HepG2 (cell line): ENCODE results near the gene MAPK13. TPM values are rescaled to one million over a fixed set of nuclear protein-coding genes. Genes with fewer than 3 reads are reported as not detected.
A peak's percentile ranks its signal among the peaks of the same experiment; 100 is the strongest.

ENCODE experiments used
- ATAC-seq: fragments of 200-7000 bp; cut with Tn5 transposase; 3 replicates; pipeline ENCODE4 v1.9.1; 2020; ENCODE audit warnings: mild to moderate bottlenecking, moderate library complexity
- BruUV-seq: library from RNA; stranded (reverse); fragments of 400-500 nt; replicated peaks from 2 replicates; lab custom pipeline; 2021; lab: Mats Ljungman, UMichigan
- CTCF ChIA-PET: fragments of 300-600 bp; formaldehyde crosslinking; extraction: SDS; loops from one replicate; lab custom pipeline; 2021; ENCODE audit warnings: low total read pairs, inconsistent platforms, low intra/inter-chr PET ratio; lab: Yijun Ruan, JAX
- POLR2A ChIA-PET: fragments of 350-600 bp; sonication (Branson Sonifier 250); formaldehyde crosslinking; loops from one replicate; lab custom pipeline; 2020; ENCODE audit warnings: antibody characterized with exemption, inconsistent platforms; lab: Yijun Ruan, JAX
- DNase-seq: peaks from one replicate; pipeline ENCODE4 v3.0.0-alpha.2; 2015; ENCODE audit warnings: low spot score
- FAIRE-seq: peaks from 3 replicates; lab custom pipeline; 2011; peaks lifted over from hg19 to GRCh38; lab: Jason Lieb, UNC
- H2AFZ ChIP-seq: one replicate; pipeline ENCODE4 v1.6.1; 2011; ENCODE audit warnings: low read length, inconsistent platforms
- H3K27ac ChIP-seq: fragments of 300-600 bp; 3 replicates; pipeline ENCODE4 v1.8.0; 2011; ENCODE audit warnings: mixed run types, mild to moderate bottlenecking, mixed read lengths, low read length, inconsistent platforms; ENCODE audit not compliant: insufficient read depth; ENCODE audit errors: extremely low read length
- H3K27me3 ChIP-seq, 2 experiments: fragments of 200-600 bp in 1 of 2; 2 replicates in 1 of 2; 3 replicates in 1 of 2; pipeline versions ENCODE4 v1.6.0 to v1.8.0; 2011; ENCODE audit warnings: low read length in 2 of 2, mild to moderate bottlenecking in 2 of 2, moderate library complexity in 2 of 2, inconsistent platforms in 1 of 2; ENCODE audit not compliant: insufficient read depth in 2 of 2, control insufficient read depth in 1 of 2
- H3K36me3 ChIP-seq, 2 experiments: fragments of 200-600 bp in 1 of 2; replicated peaks in 1 of 2; 2 replicates in 1 of 2; 3 replicates in 1 of 2; pipeline versions ENCODE4 v1.5.1 to v1.8.0; 2011; ENCODE audit warnings: low read length in 2 of 2, inconsistent platforms in 1 of 2; ENCODE audit not compliant: insufficient read depth in 2 of 2, control insufficient read depth in 1 of 2
- H3K4me1 ChIP-seq: 2 replicates; pipeline ENCODE4 v1.5.1; 2012; ENCODE audit warnings: low read length, inconsistent platforms; ENCODE audit not compliant: insufficient read depth
- H3K4me2 ChIP-seq: 2 replicates; pipeline ENCODE4 v1.6.0; 2011; ENCODE audit warnings: low read depth, low read length, inconsistent platforms
- H3K4me3 ChIP-seq, 3 experiments: fragments of 200-600 bp in 1 of 3; sonication (generic), shearing (Covaris generic) in 1 of 3; replicated peaks in 1 of 3; 2 replicates each; pipeline ENCODE4 v1.5.1; 2011 to 2016; ENCODE audit warnings: low read length in 3 of 3, inconsistent platforms in 2 of 3, low read depth in 2 of 3, mild to moderate bottlenecking in 2 of 3, control low read depth in 1 of 3, mixed read lengths in 1 of 3; ENCODE audit not compliant: insufficient read depth in 1 of 3
- H3K79me2 ChIP-seq: one replicate; pipeline ENCODE4 v1.6.1; 2011; ENCODE audit warnings: low read length, inconsistent platforms; ENCODE audit not compliant: insufficient read depth
- H3K9ac ChIP-seq: 2 replicates; pipeline ENCODE4 v1.6.0; 2011; ENCODE audit warnings: mild to moderate bottlenecking, low read depth, low read length, inconsistent platforms; ENCODE audit not compliant: insufficient read depth
- H3K9me3 ChIP-seq: 2 replicates; pipeline ENCODE4 v1.5.1; 2012; ENCODE audit warnings: mild to moderate bottlenecking, low read length
- H4K20me1 ChIP-seq: 2 replicates; pipeline ENCODE4 v1.6.0; 2011; ENCODE audit warnings: inconsistent platforms, mild to moderate bottlenecking, low read length, moderate library complexity; ENCODE audit not compliant: insufficient read depth
- ELK4 ChIP-seq: sonication (generic); formaldehyde crosslinking; IDR thresholded peaks from 2 replicates; pipeline ENCODE4 v1.9.0; 2021; ENCODE audit warnings: missing genetic modification reagents, borderline replicate concordance
- FOXP4 ChIP-seq: sonication (generic); formaldehyde crosslinking; IDR thresholded peaks from 2 replicates; pipeline ENCODE4 v1.4.0; 2020; ENCODE audit warnings: missing genetic modification reagents
- HNF4G ChIP-seq, 2 experiments: sonication (generic) in 1 of 2; formaldehyde crosslinking in 1 of 2; IDR thresholded peaks; 2 replicates each; pipeline versions ENCODE4 v1.4.0 to v1.6.1; 2011 to 2020; ENCODE audit warnings: borderline replicate concordance in 2 of 2, low read depth in 2 of 2, mild to moderate bottlenecking in 2 of 2, low read length in 1 of 2, missing genetic modification reagents in 1 of 2, moderate library complexity in 1 of 2
- ISX ChIP-seq: sonication (generic); formaldehyde crosslinking; conservative IDR thresholded peaks from 2 replicates; pipeline ENCODE4 v1.5.0; 2020; ENCODE audit warnings: missing genetic modification reagents
- MAFF ChIP-seq: IDR thresholded peaks from 2 replicates; pipeline ENCODE4 v1.6.1; 2011; ENCODE audit warnings: low read depth, low read length, improper control_type of control experiment
- MTF2 ChIP-seq: sonication (generic); formaldehyde crosslinking; IDR thresholded peaks from 2 replicates; pipeline ENCODE4 v1.5.0; 2020; ENCODE audit warnings: missing genetic modification reagents, borderline replicate concordance
- NRL ChIP-seq: sonication (generic); formaldehyde crosslinking; IDR thresholded peaks from 2 replicates; pipeline ENCODE4 v1.5.0; 2020; ENCODE audit warnings: missing genetic modification reagents, mild to moderate bottlenecking, moderate library complexity, borderline replicate concordance
- TBX3 ChIP-seq: fragments of 450-650 bp; IDR thresholded peaks from 2 replicates; pipeline ENCODE4 v1.6.1; 2017; ENCODE audit warnings: antibody characterized with exemption, mild to moderate bottlenecking, inconsistent platforms, borderline replicate concordance
- ZMAT3 ChIP-seq: sonication (generic); formaldehyde crosslinking; conservative IDR thresholded peaks from 2 replicates; pipeline ENCODE4 v1.7.0; 2021; ENCODE audit warnings: missing genetic modification reagents
- ZNF430 ChIP-seq: sonication (generic); formaldehyde crosslinking; IDR thresholded peaks from 2 replicates; pipeline ENCODE4 v1.9.0; 2021; ENCODE audit warnings: mild to moderate bottlenecking, missing genetic modification reagents
- ZNF484 ChIP-seq: sonication (generic); formaldehyde crosslinking; IDR thresholded peaks from 2 replicates; pipeline ENCODE4 v1.5.1; 2020; ENCODE audit warnings: mild to moderate bottlenecking, low read depth, missing genetic modification reagents, borderline replicate concordance
- WGBS: methylation state at CpG from one replicate; pipeline ENCODE4 v1.1.6; 2017; ENCODE audit warnings: low lambda C conversion rate; 5-methylcytosine and 5-hydroxymethylcytosine counted together
- in situ Hi-C: cut with HindIII; loops from 2 replicates; pipeline ENCODE4 v1.10.0; 2017; ENCODE audit warnings: low pct_unique_long_range_greater_than_20kb; ENCODE audit not compliant: extremely low pct_ligation_motif_present
- intact Hi-C: fragments of 100-400 bp; cut with micrococcal nuclease; formaldehyde crosslinking; loops from one replicate; pipeline ENCODE4 v1.10.0; 2022; ENCODE audit not compliant: unreplicated experiment
- polyA plus RNA-seq, 8 experiments: library from polyadenylated mRNA; depleted of rRNA in 3 of 8; stranded (reverse) in 7 of 8; unstranded in 1 of 8; fragments of >200 nt; fragmentation: Illumina TruSeq in 4 of 8; extraction: Trizol in 4 of 8; gene quantifications; 2 replicates each; pipeline versions ENCODE4 v1.2.1 to v1.2.3, GENCODE V29; 2011 to 2016; ENCODE audit warnings: low read depth in 4 of 8, missing spikeins in 1 of 8, mixed read lengths in 1 of 8; ENCODE audit not compliant: insufficient read depth in 1 of 8
- total RNA-seq, 5 experiments: library from RNA; depleted of rRNA; stranded (reverse); fragments of >200 nt; fragmentation: Illumina TruSeq; extraction: Trizol; gene quantifications; 2 replicates each; pipeline ENCODE4 v1.2.3, GENCODE V29; 2016; ENCODE audit warnings: low read depth in 1 of 5
- TF ChIP-seq, protein P1 (sequence below): sonication (generic); formaldehyde crosslinking; IDR thresholded peaks from 2 replicates; pipeline ENCODE4 v1.8.1; 2023; ENCODE audit warnings: missing genetic modification reagents, mild to moderate bottlenecking, borderline replicate concordance

MAPK13 gene
- total and polyA plus RNA-seq, 2 of the 13 experiments (the other 11 are each of a cell fraction or from before 2014, with no cell fraction given), result 12.7 to 43.4 TPM

- TF ChIP-seq FOXP4 (CRISPR knock-in tag) (peak; percentile 60), ZNF484 (CRISPR knock-in tag) (no peak)
- TF ChIP-seq, protein P1, sequence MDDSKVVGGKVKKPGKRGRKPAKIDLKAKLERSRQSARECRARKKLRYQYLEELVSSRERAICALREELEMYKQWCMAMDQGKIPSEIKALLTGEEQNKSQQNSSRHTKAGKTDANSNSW (CRISPR knock-in tag), result 0 out of 2 replicates have a peak, but pooled peaks have one; percentile 75
- TF ChIP-seq, all 625 proteins: peak for 156
Observed at GRCh38 chr6:36131511-36132245, 1.4 kb downstream of the MAPK13 start (continued).

DNA sequence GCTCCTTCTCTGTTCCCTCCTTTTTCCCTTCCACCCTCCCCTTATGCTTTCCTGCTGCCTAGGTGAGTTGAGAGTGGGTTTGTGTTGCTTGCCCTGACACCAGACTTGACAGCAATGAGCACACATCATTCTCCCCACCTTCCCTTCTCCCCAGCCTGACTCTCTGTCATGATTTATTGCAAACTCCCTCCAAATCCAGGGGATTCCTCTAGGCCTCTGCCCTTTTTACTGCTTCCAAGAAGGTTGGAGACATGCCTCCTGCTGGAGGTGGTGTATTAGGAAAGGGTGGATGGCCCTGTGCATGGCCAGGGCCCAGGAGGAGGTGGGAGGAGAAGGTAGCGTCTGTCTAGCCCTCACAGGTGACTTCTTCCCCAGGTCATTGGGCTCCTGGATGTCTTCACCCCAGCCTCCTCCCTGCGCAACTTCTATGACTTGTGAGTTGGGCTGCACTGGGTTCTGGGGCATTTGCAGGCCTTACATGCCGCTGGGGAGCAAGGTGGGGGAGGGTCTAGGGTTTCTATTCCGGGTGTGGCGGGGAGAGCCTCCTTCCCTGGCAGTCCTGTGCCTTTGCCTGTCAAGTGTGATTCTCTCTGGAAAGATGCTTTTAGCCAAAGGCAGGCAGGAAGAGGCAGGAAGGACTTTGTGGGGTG, 2.1 kb downstream of the MAPK13 start:
- POLR2A ChIA-PET, result interaction anchor here (1.0 to 4.3 kb wide), 18 partner anchors 8 to 717 kb away, joined by 3 to 45 read pairs (median 7); partner anchors contain the start of genes BRPF3 and MAPK14
- in situ Hi-C loops, result loop anchor here (5.0 kb wide), 1 partner anchor 65 kb away; the partner anchor contains the start of gene BRPF3
- H3K4me2 ChIP-seq, result peak overlapping the region; percentile 100
- ATAC-seq (no peak), DNase-seq (no peak), FAIRE-seq (no peak)
- H3K27me3 ChIP-seq, result no peaks in the 10 kb centered on the region
- H3K9me3 ChIP-seq, result no peaks in the 10 kb centered on the region
- CTCF ChIA-PET, result no interaction called here
- peaks cover 59% of the 10 kb centered on the region for H3K4me1 ChIP-seq
- no peaks in the 10 kb centered on the region for H3K79me2 ChIP-seq
- no peak overlapping the region for H2AFZ ChIP-seq
- 96% methylated on average over 5 of the region's 5 CpGs for WGBS
- no TSS peak for BruUV-seq
- no peak overlapping the region for H3K27ac ChIP-seq
- intact Hi-C loops, result loop anchor here (5.0 kb wide), 1 partner anchor 170 kb away; no protein-coding TSS in a partner anchor
- peak overlapping the region; percentile 75 to 92 (median 75); a peak in 5 of 6 replicates for H3K4me3 ChIP-seq
- H3K9ac ChIP-seq, result peak overlapping the region; percentile 93; the same call in 1 of the 2 replicates
- H4K20me1 ChIP-seq, result no peaks in the 10 kb centered on the region
- peaks cover 6 to 30% of the 10 kb centered on the region in 2 experiments for H3K36me3 ChIP-seq
- TF ChIP-seq HNF4G (IDR thresholded peaks at IDR 0.05; ENCODE audit: borderline replicate concordance, low read depth, low read length) (no peak), HNF4G (CRISPR knock-in tag; IDR thresholded peaks at IDR 0.05; ENCODE audit: borderline replicate concordance, low read depth) (no peak), TBX3 (no peak), NRL (no peak), MTF2 (CRISPR knock-in tag) (peak; percentile 9; the same call in 1 of the 2 replicates), MAFF (no peak), ZNF430 (CRISPR knock-in tag) (0 out of 2 replicates have a peak, but pooled peaks have one; percentile 21), ISX (no peak), ZMAT3 (CRISPR knock-in tag) (no peak), ELK4 (CRISPR knock-in tag) (no peak)
